HG03159 (cell line): ENCODE measurements around the gene PHF1.

ENCODE experiments used
- ATAC-seq: cut with Tn5 transposase; IDR thresholded peaks from one replicate; pipeline ENCODE4 v1.9.1; 2021; ENCODE audit warnings: mild to moderate bottlenecking, moderate library complexity; ENCODE audit not compliant: unreplicated experiment

PHF1 gene

DNA sequence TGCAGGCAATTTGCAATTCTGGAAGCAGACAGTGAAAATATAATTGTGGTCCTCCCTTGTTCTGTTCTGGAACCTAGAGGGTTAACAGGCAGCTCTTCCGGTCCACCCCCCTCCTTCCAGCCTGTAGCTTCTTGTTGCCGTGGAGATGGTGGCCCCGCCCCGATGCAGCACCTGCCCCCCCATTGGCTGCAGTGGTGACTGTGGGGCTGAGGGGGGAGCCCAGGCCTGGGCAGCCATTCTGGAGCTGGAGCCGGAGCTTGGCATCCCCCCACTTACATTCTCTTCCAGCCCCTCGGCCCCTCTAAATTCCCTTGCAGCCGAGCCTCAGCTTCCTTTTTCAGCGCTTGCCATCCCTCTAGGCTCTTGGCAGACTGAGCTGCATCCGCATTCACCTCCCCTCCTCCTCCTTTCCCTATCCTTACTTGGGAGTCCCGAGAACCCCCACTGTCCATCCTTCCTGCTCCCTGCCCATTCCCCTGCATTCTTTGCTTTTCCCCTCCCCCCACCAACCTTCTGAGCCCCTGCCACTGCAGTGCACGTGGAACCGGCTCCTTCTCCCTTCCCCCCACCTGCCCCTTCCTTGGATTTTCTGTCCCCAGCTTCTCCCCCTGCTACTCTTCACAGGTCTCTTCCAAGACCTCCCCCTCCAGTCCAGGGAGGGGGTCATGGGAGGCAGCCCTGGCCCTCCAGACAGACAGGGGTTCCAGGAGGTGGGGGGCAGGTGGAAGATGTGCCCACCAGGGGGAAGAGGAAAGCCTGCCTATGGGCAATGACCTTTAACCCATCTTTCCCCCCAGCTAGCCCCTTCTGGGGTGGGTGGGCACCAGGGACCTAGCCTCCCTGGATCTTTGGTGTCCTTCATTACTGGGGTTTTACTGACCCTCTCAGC lies 20.4 kb downstream of the PHF1 start:
- ATAC-seq, result no peak

DNA sequence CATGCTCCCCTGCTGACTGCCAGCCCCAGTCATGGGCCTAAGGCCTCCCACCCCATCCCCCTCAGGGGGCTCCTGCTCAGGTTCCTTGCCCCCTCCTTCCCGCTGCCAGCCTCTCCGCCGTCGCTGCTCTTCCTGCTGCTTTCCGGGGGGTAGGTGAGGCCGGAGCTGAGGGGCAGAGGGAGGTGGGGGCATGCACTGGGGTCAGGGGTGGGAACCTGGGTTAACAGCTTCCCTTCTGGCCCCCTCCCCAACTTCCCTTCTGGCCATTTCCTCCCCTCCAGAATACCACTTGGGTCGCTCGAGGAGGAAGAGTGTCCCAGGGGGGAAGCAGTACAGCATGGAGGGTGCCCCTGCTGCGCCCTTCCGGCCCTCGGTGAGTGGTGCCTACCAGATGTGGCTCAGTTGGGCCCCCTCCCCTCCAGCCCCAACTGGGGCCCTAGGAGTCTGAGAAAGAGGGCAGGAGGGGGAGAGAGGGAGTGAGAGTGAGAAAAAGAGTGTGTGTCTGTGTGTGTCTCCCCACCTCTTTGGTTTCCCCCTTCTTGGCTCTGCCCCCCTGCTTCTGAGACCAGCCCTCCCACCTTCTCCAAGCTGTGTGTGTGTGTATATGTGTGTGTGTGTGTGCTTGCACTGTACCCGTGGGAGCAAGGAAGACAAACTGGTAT lies 21.2 kb downstream of the PHF1 start:
- ATAC-seq, result no peak

DNA sequence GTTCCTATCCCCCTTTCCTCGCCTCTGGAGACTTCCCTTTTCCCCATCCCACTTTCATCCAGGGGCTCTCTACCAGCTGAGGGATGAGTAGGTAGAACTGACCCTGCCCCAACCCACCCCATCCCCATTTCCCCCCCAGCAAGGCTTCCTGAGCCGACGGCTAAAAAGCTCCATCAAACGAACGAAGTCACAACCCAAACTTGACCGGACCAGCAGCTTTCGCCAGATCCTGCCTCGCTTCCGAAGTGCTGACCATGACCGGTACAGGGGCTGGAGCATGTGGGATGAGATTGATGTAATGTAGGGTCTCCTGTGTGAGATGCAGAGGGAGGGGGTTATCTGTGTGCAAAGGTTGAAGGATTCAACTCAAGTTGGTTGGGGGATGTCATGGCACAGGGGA lies 21.7 kb downstream of the PHF1 start:
- no peak for ATAC-seq

GRCh38 chr6:33433001-33433543 lies 22.3 kb downstream of the PHF1 start:
- no peak for ATAC-seq

GRCh38 chr6:33433544-33434191 lies 22.9 kb downstream of the PHF1 start:
- no peak for ATAC-seq

DNA sequence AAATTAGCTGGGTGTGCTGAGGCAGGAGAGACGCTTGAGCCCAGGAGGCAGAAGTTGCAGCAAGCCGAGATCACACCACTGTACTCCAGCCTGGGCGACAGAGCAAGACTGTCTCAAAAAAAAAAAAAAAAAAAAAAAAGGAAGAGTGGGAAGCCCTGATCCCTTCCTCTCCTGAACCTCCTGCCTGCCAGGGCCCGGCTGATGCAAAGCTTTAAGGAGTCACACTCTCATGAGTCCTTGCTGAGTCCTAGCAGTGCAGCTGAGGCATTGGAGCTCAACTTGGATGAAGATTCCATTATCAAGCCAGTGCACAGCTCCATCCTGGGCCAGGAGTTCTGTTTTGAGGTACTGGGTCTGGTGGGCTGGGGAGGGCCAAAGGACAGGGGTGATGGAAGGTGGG lies 24.1 kb downstream of the PHF1 start:
- no peak for ATAC-seq

GRCh38 chr6:33437666-33438065 lies 26.9 kb downstream of the PHF1 start:
- no peak for ATAC-seq

DNA sequence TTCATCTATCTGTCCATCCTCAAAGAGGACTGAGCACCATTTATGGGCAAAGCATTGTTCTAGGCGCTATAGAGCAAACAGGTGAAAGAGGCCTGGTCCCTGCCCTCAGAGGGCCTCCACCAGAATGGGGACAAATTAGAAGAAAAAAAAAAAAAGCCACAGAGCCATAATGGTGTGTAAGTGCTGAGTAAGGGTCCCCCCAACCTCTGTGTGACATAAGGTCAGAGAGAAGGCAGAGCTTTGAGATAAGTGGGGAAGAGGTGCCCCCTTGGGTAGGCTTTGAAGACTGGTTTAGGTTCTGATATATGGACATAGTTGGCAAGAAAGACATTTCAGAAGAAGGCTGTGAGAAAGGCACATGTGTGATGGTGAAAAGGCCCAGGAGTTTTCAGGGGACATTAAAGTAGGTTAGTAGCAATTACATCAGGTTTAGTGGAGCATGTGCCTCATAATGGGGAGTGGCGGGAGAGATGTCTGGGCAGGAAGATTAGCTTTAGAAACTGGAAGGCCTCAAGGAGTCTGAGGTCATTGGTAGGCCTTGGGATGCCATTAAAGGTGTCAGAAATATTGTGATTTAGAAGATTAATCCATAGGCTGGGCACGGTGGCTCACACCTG lies 28.3 kb downstream of the PHF1 start:
- no peak for ATAC-seq

GRCh38 chr6:33439956-33440648 lies 29.3 kb downstream of the PHF1 start:
- ATAC-seq, result no peak

DNA sequence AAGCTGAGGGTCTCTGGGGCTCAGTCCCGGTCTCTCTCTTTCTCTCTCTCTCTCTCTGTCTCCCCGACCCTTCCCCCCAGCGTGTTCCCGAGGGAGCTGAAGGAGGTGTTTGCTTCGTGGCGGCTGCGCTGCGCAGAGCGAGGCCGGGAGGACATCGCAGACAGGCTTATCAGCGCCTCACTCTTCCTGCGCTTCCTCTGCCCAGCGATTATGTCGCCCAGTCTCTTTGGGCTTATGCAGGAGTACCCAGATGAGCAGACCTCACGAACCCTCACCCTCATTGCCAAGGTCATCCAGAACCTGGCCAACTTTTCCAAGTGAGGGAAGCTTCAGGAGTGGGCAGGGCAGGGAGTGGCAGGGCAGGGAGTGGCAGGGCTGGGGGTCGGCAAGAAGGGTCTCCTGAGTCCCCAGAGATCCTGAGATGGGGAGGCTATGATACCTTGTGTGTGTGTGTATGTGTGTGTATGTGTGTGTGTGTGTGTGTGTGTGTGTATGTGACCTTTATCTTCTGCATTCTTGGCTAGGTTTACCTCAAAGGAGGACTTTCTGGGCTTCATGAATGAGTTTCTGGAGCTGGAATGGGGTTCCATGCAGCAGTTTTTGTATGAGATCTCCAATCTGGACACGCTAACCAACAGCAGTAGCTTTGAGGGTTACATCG lies 30.0 kb downstream of the PHF1 start:
- ATAC-seq, result no peak

DNA sequence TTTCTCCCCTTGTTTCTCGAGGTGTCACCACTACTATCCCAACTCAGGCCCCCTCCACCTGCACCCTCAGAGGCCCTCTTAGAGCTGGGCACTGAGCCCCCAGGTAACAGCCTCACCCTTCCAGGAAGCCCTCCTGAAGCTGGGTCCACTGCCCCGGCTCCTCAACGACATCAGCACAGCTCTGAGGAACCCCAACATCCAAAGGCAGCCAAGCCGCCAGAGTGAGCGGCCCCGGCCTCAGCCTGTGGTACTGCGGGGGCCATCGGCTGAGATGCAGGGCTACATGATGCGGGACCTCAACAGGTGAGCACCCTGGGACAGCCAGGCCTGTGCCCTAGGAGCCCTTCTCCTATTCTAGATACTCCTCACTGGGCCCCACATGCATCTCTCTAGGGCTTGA lies 30.6 kb downstream of the PHF1 start:
- ATAC-seq, result no peak

DNA sequence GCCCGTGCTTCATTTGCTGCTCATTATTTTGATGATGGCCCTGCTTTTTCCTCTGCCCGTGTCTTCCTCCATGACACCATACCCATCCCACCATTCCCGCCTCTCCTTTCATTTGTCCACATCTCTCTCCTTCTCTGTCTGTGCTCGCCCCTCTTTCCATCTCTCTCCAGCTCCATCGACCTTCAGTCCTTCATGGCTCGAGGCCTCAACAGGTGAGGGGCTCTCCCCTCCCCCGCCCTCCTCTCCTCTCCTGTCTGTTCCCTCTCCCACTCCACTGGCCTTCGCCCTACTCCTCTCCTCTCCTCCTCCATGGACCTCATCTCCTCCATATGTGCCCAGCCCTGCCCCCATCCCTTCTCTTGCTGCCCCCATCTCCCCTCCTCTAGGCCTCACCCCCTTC lies 31.5 kb downstream of the PHF1 start:
- ATAC-seq, result no peak

- no peak for ATAC-seq
Observed at GRCh38 chr6:33443025-33443424, 32.2 kb downstream of the PHF1 start.

DNA sequence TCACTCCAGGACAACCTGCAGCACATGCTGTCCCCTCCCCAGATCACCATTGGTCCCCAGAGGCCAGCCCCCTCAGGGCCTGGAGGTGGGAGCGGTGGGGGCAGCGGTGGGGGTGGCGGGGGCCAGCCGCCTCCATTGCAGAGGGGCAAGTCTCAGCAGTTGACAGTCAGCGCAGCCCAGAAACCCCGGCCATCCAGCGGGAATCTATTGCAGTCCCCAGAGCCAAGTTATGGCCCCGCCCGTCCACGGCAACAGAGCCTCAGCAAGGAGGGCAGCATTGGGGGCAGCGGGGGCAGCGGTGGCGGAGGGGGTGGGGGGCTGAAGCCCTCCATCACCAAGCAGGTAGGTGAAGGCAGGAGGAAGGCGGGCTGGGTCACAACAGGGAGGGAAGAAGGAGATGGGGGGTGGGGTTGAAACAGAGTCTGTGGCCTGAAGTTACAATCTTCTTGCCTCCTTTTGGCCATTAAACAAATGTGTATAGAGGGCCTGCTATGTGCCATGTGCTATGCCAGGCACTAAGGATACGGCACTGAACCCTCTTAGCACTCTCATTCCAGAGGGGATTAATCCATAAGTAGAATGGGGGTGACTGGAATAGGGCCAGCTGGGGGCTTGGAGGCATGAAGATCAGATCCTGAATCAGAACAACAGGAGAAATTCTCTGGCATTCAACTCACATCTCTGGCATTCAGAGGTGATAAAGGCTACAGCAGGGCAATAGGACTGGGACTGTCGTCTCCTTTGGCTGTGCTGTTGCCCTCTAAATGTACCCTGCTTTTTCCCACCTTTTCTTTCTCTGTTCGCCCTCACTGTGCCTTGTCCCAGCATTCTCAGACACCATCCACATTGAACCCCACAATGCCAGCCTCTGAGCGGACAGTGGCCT lies 33.0 kb downstream of the PHF1 start:
- ATAC-seq, result no peak

DNA sequence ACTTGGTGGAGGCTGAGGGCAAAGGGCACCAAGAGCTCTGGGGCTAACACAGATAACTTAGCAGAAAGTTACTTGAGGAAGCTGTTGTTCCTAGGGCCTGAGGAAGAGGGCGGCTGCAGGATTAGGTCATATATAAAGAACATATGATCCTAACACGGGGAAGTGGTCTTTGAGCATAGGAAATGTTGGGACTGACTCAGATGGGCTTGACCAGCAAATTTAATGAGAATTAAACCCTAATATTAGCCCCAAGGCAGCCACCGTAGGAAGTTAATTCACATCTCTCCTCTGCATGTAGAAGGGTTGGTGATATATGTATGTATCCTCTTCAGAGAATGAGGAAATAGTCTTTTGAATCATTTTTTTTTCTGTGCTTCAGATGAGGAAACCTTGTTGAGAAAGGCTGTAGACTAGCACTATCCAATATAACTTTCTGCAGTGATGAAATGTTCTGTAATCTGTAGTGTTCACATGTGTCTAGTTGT lies 34.3 kb downstream of the PHF1 start:
- ATAC-seq, result no peak

DNA sequence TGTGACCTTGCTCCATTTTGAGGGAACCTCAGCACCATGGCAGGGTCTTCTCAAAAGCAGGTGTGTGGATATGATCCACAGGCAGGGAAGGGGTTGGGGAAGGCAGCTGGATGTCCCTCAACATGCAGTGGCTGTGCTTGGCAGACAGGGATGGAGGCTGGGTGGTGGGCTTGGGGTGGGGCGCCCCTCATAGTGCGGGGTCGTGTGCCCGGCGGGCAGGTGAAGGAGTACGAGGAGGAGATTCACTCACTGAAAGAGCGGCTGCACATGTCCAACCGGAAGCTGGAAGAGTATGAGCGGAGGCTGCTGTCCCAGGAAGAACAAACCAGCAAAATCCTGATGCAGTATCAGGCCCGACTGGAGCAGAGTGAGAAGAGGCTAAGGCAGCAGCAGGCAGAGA lies 35.5 kb downstream of the PHF1 start:
- no peak for ATAC-seq

DNA sequence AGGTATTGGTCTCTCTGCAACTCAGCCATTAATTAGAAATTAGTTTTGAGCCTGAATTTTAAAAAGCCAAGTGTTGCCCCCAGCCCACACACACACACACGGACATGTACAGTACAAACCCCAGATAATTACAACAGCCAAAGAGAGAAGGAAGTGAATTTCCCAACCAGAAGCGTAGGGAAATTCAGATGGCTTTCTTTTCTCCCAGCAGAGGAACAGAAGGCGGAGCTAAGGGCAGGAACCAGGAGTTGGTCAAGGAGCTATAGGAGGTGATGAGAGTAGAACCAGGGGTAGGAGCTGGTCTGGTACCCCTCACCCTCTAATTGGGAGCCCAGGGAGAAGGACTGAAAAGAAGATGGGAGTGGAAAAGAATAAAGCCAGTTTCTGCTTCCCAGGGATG lies 39.6 kb downstream of the PHF1 start:
- ATAC-seq, result no peak

DNA sequence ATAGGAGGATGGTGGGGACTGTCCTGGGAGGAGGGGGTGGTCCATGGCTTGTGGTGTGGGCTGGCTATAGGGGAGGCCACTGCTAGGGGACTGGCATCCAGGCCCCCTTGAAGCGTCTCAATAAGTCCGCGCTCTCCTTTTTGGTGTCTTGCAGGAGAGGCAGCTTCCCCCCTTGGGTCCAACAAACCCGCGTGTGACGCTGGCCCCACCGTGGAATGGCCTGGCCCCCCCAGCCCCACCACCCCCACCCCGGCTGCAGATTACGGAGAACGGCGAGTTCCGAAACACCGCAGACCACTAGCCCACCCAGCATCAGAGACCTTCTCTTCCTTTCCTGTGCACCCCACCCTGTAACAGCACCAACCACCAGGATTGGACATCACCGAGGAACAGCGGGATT lies 40.8 kb downstream of the PHF1 start:
- ATAC-seq, result no peak

- no peak for ATAC-seq
Observed at GRCh38 chr6:33452496-33452895, 41.7 kb downstream of the PHF1 start.
